ENCODE results near the gene KRTAP5-11.

GRCh38 chr11:71535825-71536224 lies 46.9 kb downstream of the KRTAP5-11 start:
- TF ChIP-seq HDGF (IDR thresholded peaks at IDR 0.05; ENCODE audit: borderline replicate concordance) (no peak), SUZ12 (IDR thresholded peaks at IDR 0.05) (no peak), SP1 (IDR thresholded peaks at IDR 0.05) (no peak), ARNT (IDR thresholded peaks at IDR 0.05) (no peak), ELF4 (IDR thresholded peaks at IDR 0.05) (no peak), NFRKB (IDR thresholded peaks at IDR 0.05) (no peak)
